Subcutaneous adipose tissue (tissue), 4 donors: ENCODE data around the gene STK40. TPM values are rescaled to one million over a fixed set of nuclear protein-coding genes. Genes with fewer than 3 reads are reported as not detected.

ENCODE experiments used
- total RNA-seq, 4 donors: library from RNA; depleted of rRNA; stranded (reverse); fragments of >200 nt; gene quantifications; one replicate each; pipeline ENCODE4 v1.1.0, GENCODE V29; 2016
- TF ChIP-seq, protein P1 (sequence below): fragments of 450-650 bp; IDR thresholded peaks from one replicate; pipeline ENCODE4 v1.5.1; 2016; ENCODE audit warnings: low read depth, mild to moderate bottlenecking, control low read depth, antibody characterized with exemption, moderate library complexity

The STK40 gene
- total RNA-seq, 4 donors from 2014 or later = 19.7 to 40.7 (median 26.8) TPM

DNA sequence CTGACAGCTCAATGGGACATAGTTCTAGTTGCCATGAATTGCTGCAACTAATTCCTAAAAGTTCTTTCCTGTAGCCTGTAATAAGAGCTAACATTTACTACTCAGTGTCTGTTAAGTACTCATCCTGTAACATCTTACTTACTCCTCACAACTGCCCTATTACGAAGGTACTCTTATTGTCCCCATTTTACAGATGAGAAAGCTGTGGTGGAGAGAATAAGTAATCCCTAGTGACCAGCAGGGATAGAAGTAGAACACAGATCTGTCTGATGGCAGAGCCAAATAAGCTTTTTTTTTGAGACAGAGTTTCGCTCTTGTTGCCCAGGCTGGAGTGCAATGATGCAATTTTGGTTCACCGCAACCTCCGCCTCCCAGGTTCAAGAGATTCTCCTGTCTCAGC lies 3.1 kb downstream of the STK40 start:
- TF ChIP-seq, protein P1, sequence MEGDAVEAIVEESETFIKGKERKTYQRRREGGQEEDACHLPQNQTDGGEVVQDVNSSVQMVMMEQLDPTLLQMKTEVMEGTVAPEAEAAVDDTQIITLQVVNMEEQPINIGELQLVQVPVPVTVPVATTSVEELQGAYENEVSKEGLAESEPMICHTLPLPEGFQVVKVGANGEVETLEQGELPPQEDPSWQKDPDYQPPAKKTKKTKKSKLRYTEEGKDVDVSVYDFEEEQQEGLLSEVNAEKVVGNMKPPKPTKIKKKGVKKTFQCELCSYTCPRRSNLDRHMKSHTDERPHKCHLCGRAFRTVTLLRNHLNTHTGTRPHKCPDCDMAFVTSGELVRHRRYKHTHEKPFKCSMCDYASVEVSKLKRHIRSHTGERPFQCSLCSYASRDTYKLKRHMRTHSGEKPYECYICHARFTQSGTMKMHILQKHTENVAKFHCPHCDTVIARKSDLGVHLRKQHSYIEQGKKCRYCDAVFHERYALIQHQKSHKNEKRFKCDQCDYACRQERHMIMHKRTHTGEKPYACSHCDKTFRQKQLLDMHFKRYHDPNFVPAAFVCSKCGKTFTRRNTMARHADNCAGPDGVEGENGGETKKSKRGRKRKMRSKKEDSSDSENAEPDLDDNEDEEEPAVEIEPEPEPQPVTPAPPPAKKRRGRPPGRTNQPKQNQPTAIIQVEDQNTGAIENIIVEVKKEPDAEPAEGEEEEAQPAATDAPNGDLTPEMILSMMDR = no peak

DNA sequence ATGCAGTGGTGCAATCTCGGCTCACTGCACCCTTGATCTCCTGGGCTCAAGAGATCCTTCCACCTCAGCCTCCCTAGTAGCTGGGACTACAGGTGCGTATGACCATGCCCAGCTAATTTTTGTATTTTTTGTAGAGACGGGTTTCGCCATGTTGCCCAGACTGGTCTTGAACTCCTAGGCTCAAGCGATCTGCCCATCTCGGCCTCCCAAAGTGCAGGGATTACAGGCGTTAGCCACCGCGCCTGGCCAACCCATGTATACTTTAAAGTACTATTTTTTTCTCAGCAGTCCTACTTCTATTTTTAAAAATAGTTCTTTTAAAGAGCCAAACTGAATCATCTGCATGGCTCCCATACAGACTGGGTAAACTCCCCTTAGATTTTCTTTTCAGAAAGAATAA lies 3.5 kb downstream of the STK40 start:
- TF ChIP-seq, protein P1 = no peak

DNA sequence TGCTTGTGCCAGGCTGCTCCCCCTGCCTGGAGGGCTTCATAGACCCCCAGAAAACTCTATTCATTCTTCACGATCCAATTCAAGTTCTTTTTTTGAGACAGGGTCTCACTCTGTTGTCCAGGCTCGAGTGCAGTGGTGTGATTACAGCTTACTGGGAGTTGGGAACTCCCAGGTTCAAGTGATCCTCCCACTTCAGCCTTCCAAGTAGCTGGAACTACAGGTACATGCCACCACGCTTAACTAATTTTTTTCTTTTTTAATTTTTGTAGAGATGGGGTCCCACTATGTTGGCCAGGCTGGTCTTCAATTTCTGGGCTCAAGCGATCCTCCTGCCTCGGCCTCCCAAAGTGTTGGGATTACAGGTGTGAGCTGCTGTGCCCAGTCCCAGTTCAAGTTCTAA lies 4.3 kb downstream of the STK40 start:
- TF ChIP-seq, protein P1 = no peak

DNA sequence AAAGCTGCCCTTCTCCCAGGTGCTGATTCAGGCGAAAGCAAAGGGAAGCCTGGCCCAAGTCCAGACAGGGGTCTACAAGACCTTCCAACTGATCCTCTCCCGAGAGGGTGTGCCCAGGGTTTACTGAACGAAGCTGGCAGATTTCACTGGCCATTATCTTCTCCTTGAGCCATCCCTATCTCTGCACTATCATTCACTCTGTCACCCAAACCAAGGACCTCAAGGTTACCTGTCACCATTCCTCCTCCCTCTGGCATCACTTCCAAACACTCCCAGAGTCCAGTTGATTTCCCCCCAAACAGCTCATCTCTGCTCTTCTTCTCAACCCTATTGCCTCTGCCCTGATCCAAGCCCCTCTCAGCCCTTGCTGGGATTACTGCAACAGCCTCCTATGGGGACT lies 4.9 kb downstream of the STK40 start:
- TF ChIP-seq, protein P1 = no peak

DNA sequence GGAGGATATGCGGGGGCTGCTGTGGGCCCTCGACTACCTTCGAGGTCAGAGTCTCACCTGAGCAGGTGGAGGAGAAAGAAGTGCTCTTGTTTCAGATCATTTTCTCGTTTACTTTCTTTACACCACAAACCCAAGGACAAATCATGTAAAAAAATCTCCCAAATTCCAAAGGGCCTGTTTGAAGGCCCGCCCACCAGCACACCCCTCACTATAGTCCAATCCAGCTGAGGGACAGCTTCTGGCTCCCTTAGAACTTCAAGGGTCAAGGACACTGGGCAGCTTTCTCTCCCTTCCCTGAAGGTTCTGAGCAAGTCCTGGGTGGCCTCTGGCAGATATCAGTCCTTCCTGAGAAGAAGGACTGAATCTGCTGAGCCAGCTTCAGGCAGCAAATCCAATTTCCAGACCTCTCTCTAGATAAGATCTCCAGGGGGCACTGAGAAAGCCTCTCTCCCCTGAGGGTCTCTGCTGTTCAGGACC lies 5.5 kb downstream of the STK40 start:
- TF ChIP-seq, protein P1 = no peak

DNA sequence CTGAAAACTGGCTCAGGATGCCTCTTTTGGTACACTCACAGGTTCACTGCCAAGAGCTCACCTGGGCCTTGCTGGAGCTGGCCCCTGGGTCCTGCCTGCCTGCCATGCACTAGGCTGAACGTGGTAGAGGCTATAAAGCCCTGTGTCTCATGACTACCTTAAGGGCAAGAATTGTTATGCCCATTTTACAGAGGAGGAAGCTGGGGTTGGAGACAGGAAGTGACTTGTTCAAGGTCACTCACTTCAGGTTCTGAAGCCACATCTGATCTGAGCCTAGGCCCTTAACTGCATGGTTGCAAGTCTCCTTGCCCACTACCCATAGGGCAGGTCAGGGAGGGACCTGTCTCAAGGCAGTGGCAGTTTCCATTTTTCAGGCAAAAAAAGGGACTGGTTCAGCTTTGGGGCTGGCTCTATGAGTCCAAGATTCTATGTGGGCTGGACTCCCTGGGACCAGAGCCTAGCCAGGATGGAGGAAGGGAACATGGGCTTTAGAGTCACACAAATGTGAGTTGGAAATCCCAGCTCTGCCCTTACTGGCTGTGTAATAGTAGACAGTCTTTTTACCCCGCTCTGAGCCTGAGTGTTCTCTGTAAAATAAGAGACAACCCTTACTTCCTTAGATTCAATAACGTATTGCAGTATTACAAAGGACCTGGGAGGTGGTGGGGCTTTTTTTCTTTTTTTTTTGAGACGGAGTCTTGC lies 7.8 kb downstream of the STK40 start:
- TF ChIP-seq, protein P1 = no peak

DNA sequence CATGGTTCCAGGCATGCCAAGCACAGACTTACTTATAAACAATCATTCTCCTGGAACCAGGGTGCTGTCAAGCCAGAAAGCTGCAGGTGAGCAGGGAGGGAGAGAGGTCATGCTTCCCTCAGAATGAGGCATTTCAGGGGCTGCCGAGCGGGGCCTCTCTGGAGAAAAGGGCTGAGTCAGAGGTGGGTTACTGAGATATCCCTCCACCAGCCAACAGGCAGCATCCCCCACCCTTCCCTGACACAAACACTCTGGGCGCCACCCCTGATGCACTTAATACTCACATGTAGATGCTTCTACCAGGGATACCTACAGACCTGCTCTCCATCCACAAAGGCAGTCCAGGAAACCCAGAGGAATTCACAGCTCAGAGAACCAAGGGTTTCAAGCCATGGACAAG lies 13.1 kb downstream of the STK40 start:
- TF ChIP-seq, protein P1 = no peak
